DND-41 (cell line): ENCODE results near the gene CDC26.

Source experiments
- ATAC-seq: fragments of 200-7000 bp; cut with Tn5 transposase; 3 replicates; pipeline ENCODE4 v1.9.1; 2021; ENCODE audit warnings: low read depth; ENCODE audit not compliant: insufficient read depth
- DNase-seq: peaks from one replicate; pipeline ENCODE4 v3.0.0-alpha.2; 2020
- H2AFZ ChIP-seq: 2 replicates; pipeline ENCODE4 v1.6.0; 2012; ENCODE audit warnings: low read depth, low read length
- H3K27ac ChIP-seq: 2 replicates; pipeline ENCODE4 v1.5.1; 2012; ENCODE audit warnings: low read length, inconsistent platforms
- H3K27me3 ChIP-seq: fragments of 200-600 bp; sonication (generic); 2 replicates; pipeline ENCODE4 v1.6.0; 2012; ENCODE audit warnings: low read length, mild to moderate bottlenecking, inconsistent platforms; ENCODE audit not compliant: insufficient read depth, poor library complexity
- H3K36me3 ChIP-seq: 2 replicates; pipeline ENCODE4 v1.5.1; 2012; ENCODE audit warnings: low read length, inconsistent platforms; ENCODE audit not compliant: insufficient read depth
- H3K4me1 ChIP-seq: 2 replicates; pipeline ENCODE4 v1.5.1; 2012; ENCODE audit warnings: mild to moderate bottlenecking, low read length; ENCODE audit not compliant: insufficient read depth
- H3K4me2 ChIP-seq: 2 replicates; pipeline ENCODE4 v1.6.0; 2012; ENCODE audit warnings: mild to moderate bottlenecking, moderate library complexity, low read length, inconsistent platforms; ENCODE audit not compliant: insufficient read depth
- H3K4me3 ChIP-seq, 2 experiments: fragments of 200-600 bp in 1 of 2; shearing (Covaris generic) in 1 of 2; 2 replicates each; pipeline ENCODE4 v1.5.1; 2012 to 2016; ENCODE audit warnings: inconsistent platforms in 2 of 2, low read length in 2 of 2, mild to moderate bottlenecking in 2 of 2, low read depth in 1 of 2, moderate library complexity in 1 of 2
- H3K79me2 ChIP-seq: 2 replicates; pipeline ENCODE4 v1.6.0; 2012; ENCODE audit warnings: low read length, inconsistent platforms; ENCODE audit not compliant: insufficient read depth
- H3K9ac ChIP-seq: 2 replicates; pipeline ENCODE4 v1.6.0; 2012; ENCODE audit warnings: low read depth, mild to moderate bottlenecking, inconsistent platforms, low read length, moderate library complexity
- H3K9me3 ChIP-seq: 2 replicates; pipeline ENCODE4 v1.5.1; 2012; ENCODE audit warnings: low read length, moderate library complexity, mild to moderate bottlenecking, inconsistent platforms; ENCODE audit not compliant: insufficient read depth, severe bottlenecking
- H4K20me1 ChIP-seq: 2 replicates; pipeline ENCODE4 v1.6.0; 2012; ENCODE audit warnings: low read length; ENCODE audit not compliant: insufficient read depth
- CTCF ChIP-seq: IDR thresholded peaks from 2 replicates; pipeline ENCODE4 v1.5.1; 2012; ENCODE audit warnings: borderline replicate concordance, low read length, moderate library complexity, mild to moderate bottlenecking; ENCODE audit not compliant: poor library complexity, severe bottlenecking; ENCODE audit errors: extremely low read depth
- EZH2 ChIP-seq: IDR thresholded peaks from 3 replicates; pipeline ENCODE4 v1.6.1; 2012; ENCODE audit warnings: borderline replicate concordance, low read depth, mild to moderate bottlenecking, moderate library complexity, low read length, inconsistent platforms; ENCODE audit not compliant: severe bottlenecking

Gene CDC26

GRCh38 chr9:113313261-113313660, 37.9 kb upstream of the CDC26 start:
- no peak overlapping the region for H3K9ac ChIP-seq
- no peak overlapping the region for H3K4me3 ChIP-seq
- H3K27me3 ChIP-seq = no peaks in the 10 kb centered on the region
- H3K27ac ChIP-seq = no peak overlapping the region
- H3K36me3 ChIP-seq = no peaks in the 10 kb centered on the region
- H3K4me2 ChIP-seq = no peak overlapping the region
- H3K4me1 ChIP-seq = no peaks in the 10 kb centered on the region
- DNase-seq = no peak
- no peaks in the 10 kb centered on the region for H4K20me1 ChIP-seq
- H3K9me3 ChIP-seq = no peaks in the 10 kb centered on the region
- no peak overlapping the region for H2AFZ ChIP-seq
- no peaks in the 10 kb centered on the region for H3K79me2 ChIP-seq
- no peak for ATAC-seq
- no peak for TF ChIP-seq EZH2
- no peak for TF ChIP-seq CTCF

GRCh38 chr9:113311961-113312360, 36.6 kb upstream of the CDC26 start:
- Histone ChIP-seq H3K4me2 (no peak overlapping the region), H2AFZ (no peak overlapping the region), H3K4me1 (no peaks in the 10 kb centered on the region), H3K27me3 (no peaks in the 10 kb centered on the region), H4K20me1 (no peaks in the 10 kb centered on the region), H3K36me3 (no peaks in the 10 kb centered on the region), H3K79me2 (no peaks in the 10 kb centered on the region), H3K27ac (no peak overlapping the region), H3K9me3 (no peaks in the 10 kb centered on the region), H3K4me3 (no peak overlapping the region), H3K9ac (no peak overlapping the region)
- ATAC-seq (no peak), DNase-seq (no peak)
- TF ChIP-seq CTCF = no peak

GRCh38 chr9:113310538-113310937, 35.2 kb upstream of the CDC26 start:
- no peak for ATAC-seq
- DNase-seq = no peak
- no peak overlapping the region for H3K27ac ChIP-seq
- no peak for TF ChIP-seq EZH2
- TF ChIP-seq CTCF = no peak
- no peaks in the 10 kb centered on the region for H3K27me3 ChIP-seq
- H3K36me3 ChIP-seq = no peaks in the 10 kb centered on the region
- no peak overlapping the region for H3K4me2 ChIP-seq
- no peak overlapping the region for H3K4me3 ChIP-seq
- H3K9ac ChIP-seq = no peak overlapping the region
- H4K20me1 ChIP-seq = no peaks in the 10 kb centered on the region
- no peaks in the 10 kb centered on the region for H3K4me1 ChIP-seq
- no peak overlapping the region for H2AFZ ChIP-seq
- H3K9me3 ChIP-seq = no peaks in the 10 kb centered on the region
- H3K79me2 ChIP-seq = no peaks in the 10 kb centered on the region

- Histone ChIP-seq H3K4me3 (no peak overlapping the region), H2AFZ (no peak overlapping the region), H3K9me3 (no peaks in the 10 kb centered on the region), H3K79me2 (no peaks in the 10 kb centered on the region), H3K9ac (no peak overlapping the region), H3K27ac (no peak overlapping the region), H4K20me1 (no peaks in the 10 kb centered on the region), H3K36me3 (no peaks in the 10 kb centered on the region), H3K4me2 (no peak overlapping the region), H3K27me3 (no peaks in the 10 kb centered on the region), H3K4me1 (no peaks in the 10 kb centered on the region)
- TF ChIP-seq CTCF (peak; percentile 70), EZH2 (no peak)
- DNase-seq (peak; percentile 19), ATAC-seq (peak; percentile 58; the same call in 2 of the 3 replicates)
Observed at GRCh38 chr9:113309204-113309813, 33.9 kb upstream of the CDC26 start.
